OCI-LY3 (cell line): ENCODE data around the gene JAML.

ENCODE experiments used
- EZH2phosphoT487 ChIP-seq: fragments of 200-600 bp; shearing (Covaris generic); IDR thresholded peaks from 2 replicates; pipeline ENCODE4 v1.6.1; 2018; ENCODE audit warnings: antibody characterized with exemption, mixed run types, low read depth
- TF ChIP-seq, protein P1 (sequence below): fragments of 200-600, 300-600 bp; sonication (generic); IDR thresholded peaks from 2 replicates; pipeline ENCODE4 v1.5.1; 2014; ENCODE audit warnings: antibody characterized with exemption, low read length, low read depth

- TF ChIP-seq, protein P1, sequence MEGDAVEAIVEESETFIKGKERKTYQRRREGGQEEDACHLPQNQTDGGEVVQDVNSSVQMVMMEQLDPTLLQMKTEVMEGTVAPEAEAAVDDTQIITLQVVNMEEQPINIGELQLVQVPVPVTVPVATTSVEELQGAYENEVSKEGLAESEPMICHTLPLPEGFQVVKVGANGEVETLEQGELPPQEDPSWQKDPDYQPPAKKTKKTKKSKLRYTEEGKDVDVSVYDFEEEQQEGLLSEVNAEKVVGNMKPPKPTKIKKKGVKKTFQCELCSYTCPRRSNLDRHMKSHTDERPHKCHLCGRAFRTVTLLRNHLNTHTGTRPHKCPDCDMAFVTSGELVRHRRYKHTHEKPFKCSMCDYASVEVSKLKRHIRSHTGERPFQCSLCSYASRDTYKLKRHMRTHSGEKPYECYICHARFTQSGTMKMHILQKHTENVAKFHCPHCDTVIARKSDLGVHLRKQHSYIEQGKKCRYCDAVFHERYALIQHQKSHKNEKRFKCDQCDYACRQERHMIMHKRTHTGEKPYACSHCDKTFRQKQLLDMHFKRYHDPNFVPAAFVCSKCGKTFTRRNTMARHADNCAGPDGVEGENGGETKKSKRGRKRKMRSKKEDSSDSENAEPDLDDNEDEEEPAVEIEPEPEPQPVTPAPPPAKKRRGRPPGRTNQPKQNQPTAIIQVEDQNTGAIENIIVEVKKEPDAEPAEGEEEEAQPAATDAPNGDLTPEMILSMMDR: no peak
- TF ChIP-seq EZH2phosphoT487: no peak
Measured at GRCh38 chr11:118157186-118157895, 67.5 kb downstream of the JAML start.
